Fibroblast of skin of right biceps (primary cell): ENCODE data around the gene C1orf94.

Experiments used
- DNase-seq: peaks from one replicate; pipeline ENCODE4 v3.0.0-alpha.2; 2013

The C1orf94 gene

GRCh38 chr1:34176830-34177603 lies at the start of gene C1orf94:
Gene C1orf94, plus strand, starts transcription at chr1:34176907. Its CDS starts 883 bp downstream, at chr1:34177790.
- DNase-seq = no peak

- DNase-seq = peak; percentile 28
These were observed 49.4 kb upstream of the C1orf94 start for GRCh38 chr1:34127006-34128000.

GRCh38 chr1:34128186-34128889 lies 48.4 kb upstream of the C1orf94 start:
- no peak for DNase-seq

GRCh38 chr1:34129630-34130029 lies 47.1 kb upstream of the C1orf94 start:
- DNase-seq = no peak

- DNase-seq = no peak
These were observed 46.4 kb upstream of the C1orf94 start for GRCh38 chr1:34130306-34130705.

GRCh38 chr1:34131396-34132160 lies 45.1 kb upstream of the C1orf94 start:
- DNase-seq = peak; percentile 38

GRCh38 chr1:34132161-34132420 lies 44.6 kb upstream of the C1orf94 start:
- no peak for DNase-seq

- no peak for DNase-seq
These were observed 39.3 kb upstream of the C1orf94 start for GRCh38 chr1:34137411-34137810.

- DNase-seq = no peak
These were observed 36.6 kb upstream of the C1orf94 start for GRCh38 chr1:34140011-34140676.

GRCh38 chr1:34143975-34144374 lies 32.7 kb upstream of the C1orf94 start:
- no peak for DNase-seq

- no peak for DNase-seq
These were observed 31.9 kb upstream of the C1orf94 start for GRCh38 chr1:34144766-34145165.

- DNase-seq = no peak
These were observed 29.4 kb upstream of the C1orf94 start for GRCh38 chr1:34147301-34147700.

- DNase-seq = no peak
These were observed 27.2 kb upstream of the C1orf94 start for GRCh38 chr1:34149501-34149900.

GRCh38 chr1:34153246-34153645 lies 23.5 kb upstream of the C1orf94 start:
- no peak for DNase-seq

GRCh38 chr1:34155860-34156259 lies 20.8 kb upstream of the C1orf94 start:
- peak; percentile 70 for DNase-seq

GRCh38 chr1:34156739-34157138 lies 20.0 kb upstream of the C1orf94 start:
- DNase-seq = no peak

- DNase-seq = peak; percentile 99
These were observed 13.6 kb upstream of the C1orf94 start for GRCh38 chr1:34162852-34163766.

- peak; percentile 33 for DNase-seq
These were observed 12.6 kb upstream of the C1orf94 start for GRCh38 chr1:34163792-34164731.

- peak; percentile 85 for DNase-seq
These were observed 11.8 kb upstream of the C1orf94 start, which contains the start of gene CSMD2 for GRCh38 chr1:34164771-34165391. Gene CSMD2, minus strand, starts transcription at chr1:34165230. Its CDS starts 133 bp downstream, at chr1:34165097.
